GM12878 (cell line): Measurements from ENCODE around the gene BICDL2. TPM values are rescaled to one million over a fixed set of nuclear protein-coding genes. Genes with fewer than 3 reads are reported as not detected.

ENCODE experiments used
- ATAC-seq: fragments of 200-7000 bp; cut with Tn5 transposase; 3 replicates; pipeline ENCODE4 v1.9.1; 2020; ENCODE audit warnings: mild to moderate bottlenecking, moderate library complexity
- BruUV-seq: library from RNA; stranded (reverse); fragments of 400-500 nt; replicated peaks from 2 replicates; lab custom pipeline; 2021; lab: Mats Ljungman, UMichigan
- CTCF ChIA-PET: fragments of 300-600 bp; sonication (Branson Sonifier 250); formaldehyde crosslinking; extraction: SDS; loops from one replicate; lab custom pipeline; 2021; ENCODE audit warnings: inconsistent platforms; lab: Yijun Ruan, JAX
- POLR2A ChIA-PET: fragments of 350-600 bp; formaldehyde crosslinking; extraction: SDS; loops from one replicate; lab custom pipeline; 2021; ENCODE audit warnings: inconsistent platforms; lab: Charles Lee
- RAD21 ChIA-PET: fragments of 300-600 bp; sonication (Branson Sonifier 250); formaldehyde crosslinking; loops from one replicate; lab custom pipeline; 2023; ENCODE audit warnings: antibody characterized with exemption; ENCODE audit not compliant: unreplicated experiment; lab: Charles Lee
- SMC1A ChIA-PET: fragments of 300-600 bp; sonication (Branson Sonifier 250); formaldehyde crosslinking; loops from one replicate; lab custom pipeline; 2023; ENCODE audit not compliant: unreplicated experiment, uncharacterized antibody; lab: Charles Lee
- DNase-seq: peaks from one replicate; pipeline ENCODE4 v3.0.0-alpha.2; 2011; ENCODE audit warnings: low read depth, low spot score
- FAIRE-seq: peaks from 3 replicates; lab custom pipeline; 2011; peaks lifted over from hg19 to GRCh38; lab: Jason Lieb, UNC
- H2AFZ ChIP-seq: 2 replicates; pipeline ENCODE4 v1.6.0; 2011; ENCODE audit warnings: low read depth, low read length, control low read depth; ENCODE audit not compliant: control insufficient read depth
- H3K27ac ChIP-seq: 2 replicates; pipeline ENCODE4 v1.5.1; 2011; ENCODE audit warnings: control low read depth; ENCODE audit not compliant: control insufficient read depth, insufficient read depth
- H3K27me3 ChIP-seq, 2 experiments: replicated peaks in 1 of 2; 2 replicates each; pipeline versions ENCODE4 v1.6.0 to v1.6.1; 2011; ENCODE audit warnings: low read length in 1 of 2; ENCODE audit not compliant: control insufficient read depth in 2 of 2, insufficient read depth in 2 of 2
- H3K36me3 ChIP-seq, 2 experiments: 2 replicates each; pipeline ENCODE4 v1.5.1; 2011; ENCODE audit warnings: low read length in 1 of 2; ENCODE audit not compliant: control insufficient read depth in 2 of 2, insufficient read depth in 2 of 2
- H3K4me1 ChIP-seq: 2 replicates; pipeline ENCODE4 v1.6.1; 2011; ENCODE audit warnings: mild to moderate bottlenecking, low read length, moderate library complexity, mixed read lengths; ENCODE audit not compliant: control insufficient read depth, insufficient read depth
- H3K4me2 ChIP-seq: 2 replicates; pipeline ENCODE4 v1.6.0; 2011; ENCODE audit warnings: control low read depth; ENCODE audit not compliant: control insufficient read depth, insufficient read depth
- H3K4me3 ChIP-seq: fragments of 200-600 bp; sonication (generic); 2 replicates; pipeline ENCODE4 v1.5.1; 2016
- H3K79me2 ChIP-seq: 2 replicates; pipeline ENCODE4 v1.6.0; 2011; ENCODE audit warnings: low read length; ENCODE audit not compliant: control insufficient read depth, insufficient read depth
- H3K9ac ChIP-seq: 2 replicates; pipeline ENCODE4 v1.8.0; 2011; ENCODE audit warnings: low read length, control low read depth, mixed read lengths; ENCODE audit not compliant: control insufficient read depth, insufficient read depth
- H3K9me3 ChIP-seq: replicated peaks from 3 replicates; pipeline ENCODE4 v1.5.1; 2011; ENCODE audit warnings: mild to moderate bottlenecking, low read length; ENCODE audit not compliant: control insufficient read depth, insufficient read depth
- H4K20me1 ChIP-seq: 2 replicates; pipeline ENCODE4 v1.6.0; 2011; ENCODE audit not compliant: control insufficient read depth, insufficient read depth
- JUNB ChIP-seq: IDR thresholded peaks from 2 replicates; pipeline ENCODE4 v1.6.1; 2016; ENCODE audit warnings: antibody characterized with exemption, mild to moderate bottlenecking
- PAX5 ChIP-seq: IDR thresholded peaks from 2 replicates; pipeline ENCODE4 v1.6.1; 2011; ENCODE audit warnings: low read depth, low read length, borderline replicate concordance
- SMAD1 ChIP-seq: fragments of 450-650 bp; IDR thresholded peaks from 2 replicates; pipeline ENCODE4 v1.6.1; 2018; ENCODE audit warnings: mild to moderate bottlenecking, low read depth; ENCODE audit not compliant: partially characterized antibody
- SMAD5 ChIP-seq: IDR thresholded peaks from 2 replicates; pipeline ENCODE4 v1.6.1; 2016; ENCODE audit warnings: antibody characterized with exemption, low read depth
- SRF ChIP-seq, 2 experiments: IDR thresholded peaks; 2 replicates each; pipeline ENCODE4 v1.6.1; 2011; ENCODE audit warnings: low read depth in 2 of 2, low read length in 2 of 2, mild to moderate bottlenecking in 1 of 2, moderate library complexity in 1 of 2
- WGBS: methylation state at CpG from one replicate; pipeline ENCODE4 v1.1.6; 2016; ENCODE audit warnings: low lambda C conversion rate; ENCODE audit not compliant: insufficient replicate concordance, insufficient coverage; ENCODE audit errors: missing lambda C conversion rate; 5-methylcytosine and 5-hydroxymethylcytosine counted together
- in situ Hi-C: fragments of 300-500 bp; cut with MboI; formaldehyde crosslinking; loops from 9 replicates; pipeline ENCODE4 v1.14.3; 2018; ENCODE audit warnings: mixed read lengths
- intact Hi-C: fragments of 100-400 bp; cut with micrococcal nuclease; formaldehyde crosslinking; loops from one replicate; pipeline ENCODE4 v1.14.2; 2022; ENCODE audit not compliant: unreplicated experiment
- polyA plus RNA-seq, 11 experiments: library from polyadenylated mRNA; depleted of rRNA in 4 of 11; unstranded in 6 of 11; stranded (reverse) in 5 of 11; fragments of >200 nt; fragmentation: Nextera tagmentation in 4 of 11; fragmentation: Illumina TruSeq in 1 of 11; extraction: Ambion mirVana in 4 of 11; extraction: Trizol in 1 of 11; gene quantifications; 1 replicate in 1 of 11; 2 replicates in 10 of 11; pipeline versions ENCODE4 v1.2.1 to v1.2.3, GENCODE V29; 2011 to 2016; ENCODE audit warnings: inconsistent platforms in 2 of 11, missing spikeins in 2 of 11, low read depth in 1 of 11
- total RNA-seq, 4 experiments: library from RNA; depleted of rRNA in 3 of 4; stranded (reverse); fragments of >200 nt in 3 of 4; fragmentation: Illumina TruSeq in 1 of 4; extraction: Trizol in 1 of 4; gene quantifications; 2 replicates each; pipeline versions ENCODE4 v1.2.1 to v1.2.3, GENCODE V29; 2013 to 2021
- TF ChIP-seq, protein P1 (sequence below): fragments of 450-650 bp; IDR thresholded peaks from 2 replicates; pipeline ENCODE4 v1.6.1; 2016; ENCODE audit warnings: mild to moderate bottlenecking, moderate library complexity, borderline replicate concordance

BICDL2 gene
- total and polyA plus RNA-seq, 10 of the 15 experiments (the other 5 are each of a cell fraction or from before 2014, with no cell fraction given), result not detected

DNA sequence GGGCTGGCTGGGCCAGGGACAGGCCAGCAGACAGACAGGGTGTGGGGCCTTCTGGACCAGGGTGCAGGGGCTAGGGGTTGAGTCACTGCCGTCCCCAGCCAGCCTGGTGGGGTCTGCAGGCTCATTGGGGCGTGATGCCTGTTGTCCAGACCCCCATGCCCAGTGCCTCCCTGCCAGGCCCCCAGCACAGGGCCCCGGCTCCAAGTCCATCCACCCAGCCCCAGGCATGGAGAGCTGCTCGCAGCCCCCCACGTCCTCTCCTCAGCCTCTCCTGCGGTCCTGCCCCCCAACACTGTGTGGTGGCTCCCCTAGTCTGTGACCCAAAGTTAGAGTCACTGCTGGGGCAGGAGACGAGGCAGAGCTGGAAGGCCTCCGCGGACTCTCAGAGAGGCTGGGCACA, 49.5 kb downstream of the BICDL2 start:
- FAIRE-seq (no peak), DNase-seq (no peak), ATAC-seq (no peak)
- no peaks in the 10 kb centered on the region for H3K9me3 ChIP-seq
- H3K4me1 ChIP-seq, result no peaks in the 10 kb centered on the region
- H3K27me3 ChIP-seq, result peaks cover 2 to 4% of the 10 kb centered on the region in 2 experiments; a peak in 1 of 4 replicates
- SMC1A ChIA-PET, result no interaction called here
- no peak overlapping the region for H2AFZ ChIP-seq
- H3K4me3 ChIP-seq, result no peak overlapping the region
- CTCF ChIA-PET, result no interaction called here
- no TSS peak for BruUV-seq
- RAD21 ChIA-PET, result no interaction called here
- POLR2A ChIA-PET, result no interaction called here
- no peaks in the 10 kb centered on the region for H4K20me1 ChIP-seq
- WGBS, result 33% methylated on average over 9 of the region's 9 CpGs
- no peaks in the 10 kb centered on the region for H3K36me3 ChIP-seq
- intact Hi-C loops (no loop called here), in situ Hi-C loops (no loop called here)
- no peak overlapping the region for H3K4me2 ChIP-seq
- TF ChIP-seq JUNB (no peak), SMAD5 (no peak), PAX5 (no peak), SMAD1 (no peak), SRF (IDR thresholded peaks at IDR 0.05; ENCODE audit: low read depth in 2 of 2, low read length in 2 of 2) (no peak)
- TF ChIP-seq, protein P1, sequence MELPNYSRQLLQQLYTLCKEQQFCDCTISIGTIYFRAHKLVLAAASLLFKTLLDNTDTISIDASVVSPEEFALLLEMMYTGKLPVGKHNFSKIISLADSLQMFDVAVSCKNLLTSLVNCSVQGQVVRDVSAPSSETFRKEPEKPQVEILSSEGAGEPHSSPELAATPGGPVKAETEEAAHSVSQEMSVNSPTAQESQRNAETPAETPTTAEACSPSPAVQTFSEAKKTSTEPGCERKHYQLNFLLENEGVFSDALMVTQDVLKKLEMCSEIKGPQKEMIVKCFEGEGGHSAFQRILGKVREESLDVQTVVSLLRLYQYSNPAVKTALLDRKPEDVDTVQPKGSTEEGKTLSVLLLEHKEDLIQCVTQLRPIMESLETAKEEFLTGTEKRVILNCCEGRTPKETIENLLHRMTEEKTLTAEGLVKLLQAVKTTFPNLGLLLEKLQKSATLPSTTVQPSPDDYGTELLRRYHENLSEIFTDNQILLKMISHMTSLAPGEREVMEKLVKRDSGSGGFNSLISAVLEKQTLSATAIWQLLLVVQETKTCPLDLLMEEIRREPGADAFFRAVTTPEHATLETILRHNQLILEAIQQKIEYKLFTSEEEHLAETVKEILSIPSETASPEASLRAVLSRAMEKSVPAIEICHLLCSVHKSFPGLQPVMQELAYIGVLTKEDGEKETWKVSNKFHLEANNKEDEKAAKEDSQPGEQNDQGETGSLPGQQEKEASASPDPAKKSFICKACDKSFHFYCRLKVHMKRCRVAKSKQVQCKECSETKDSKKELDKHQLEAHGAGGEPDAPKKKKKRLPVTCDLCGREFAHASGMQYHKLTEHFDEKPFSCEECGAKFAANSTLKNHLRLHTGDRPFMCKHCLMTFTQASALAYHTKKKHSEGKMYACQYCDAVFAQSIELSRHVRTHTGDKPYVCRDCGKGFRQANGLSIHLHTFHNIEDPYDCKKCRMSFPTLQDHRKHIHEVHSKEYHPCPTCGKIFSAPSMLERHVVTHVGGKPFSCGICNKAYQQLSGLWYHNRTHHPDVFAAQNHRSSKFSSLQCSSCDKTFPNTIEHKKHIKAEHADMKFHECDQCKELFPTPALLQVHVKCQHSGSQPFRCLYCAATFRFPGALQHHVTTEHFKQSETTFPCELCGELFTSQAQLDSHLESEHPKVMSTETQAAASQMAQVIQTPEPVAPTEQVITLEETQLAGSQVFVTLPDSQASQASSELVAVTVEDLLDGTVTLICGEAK, result no peak
- no peak overlapping the region for H3K9ac ChIP-seq
- no peaks in the 10 kb centered on the region for H3K79me2 ChIP-seq
- H3K27ac ChIP-seq, result no peak overlapping the region
